ENCODE measurements around the gene SHISA6. TPM values are rescaled to one million over a fixed set of nuclear protein-coding genes. Genes with fewer than 3 reads are reported as not detected.

SHISA6 gene
- total and polyA plus RNA-seq, 8 donors = 0.16 to 1.3 (median 0.40) TPM

DNA sequence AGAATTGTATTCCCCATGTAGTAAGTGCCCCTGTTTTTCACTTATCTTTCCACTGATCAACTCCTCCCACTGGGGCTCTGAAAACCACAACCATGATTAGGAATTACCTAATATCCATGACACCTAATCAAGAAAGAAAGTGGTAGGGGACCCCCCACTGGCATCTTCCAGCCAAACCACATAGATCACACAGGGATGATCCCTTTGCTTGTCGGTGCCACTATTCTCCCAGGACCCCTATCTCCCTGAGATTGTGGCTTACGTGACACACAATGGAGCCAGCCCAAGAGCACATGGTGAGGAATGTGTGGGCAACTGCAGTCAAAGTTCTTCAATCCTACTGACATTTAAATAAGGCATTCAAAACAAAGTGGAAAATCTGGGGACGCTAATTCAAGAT lies 339.7 kb downstream of the SHISA6 start:
- FAIRE-seq (no peak), ATAC-seq (no peak), DNase-seq (no peak)
- Histone ChIP-seq H3K36me3 (no peaks in the 10 kb centered on the region), H3K27me3 (no peaks in the 10 kb centered on the region), H3K4me3 (no peak overlapping the region), H3K27ac (no peak overlapping the region), H3K9me3 (no peaks in the 10 kb centered on the region), H3K4me1 (no peaks in the 10 kb centered on the region)
- WGBS, 2 donors = 85 to 88% methylated on average over 3 of the region's 3 CpGs
- TF ChIP-seq, protein P1, sequence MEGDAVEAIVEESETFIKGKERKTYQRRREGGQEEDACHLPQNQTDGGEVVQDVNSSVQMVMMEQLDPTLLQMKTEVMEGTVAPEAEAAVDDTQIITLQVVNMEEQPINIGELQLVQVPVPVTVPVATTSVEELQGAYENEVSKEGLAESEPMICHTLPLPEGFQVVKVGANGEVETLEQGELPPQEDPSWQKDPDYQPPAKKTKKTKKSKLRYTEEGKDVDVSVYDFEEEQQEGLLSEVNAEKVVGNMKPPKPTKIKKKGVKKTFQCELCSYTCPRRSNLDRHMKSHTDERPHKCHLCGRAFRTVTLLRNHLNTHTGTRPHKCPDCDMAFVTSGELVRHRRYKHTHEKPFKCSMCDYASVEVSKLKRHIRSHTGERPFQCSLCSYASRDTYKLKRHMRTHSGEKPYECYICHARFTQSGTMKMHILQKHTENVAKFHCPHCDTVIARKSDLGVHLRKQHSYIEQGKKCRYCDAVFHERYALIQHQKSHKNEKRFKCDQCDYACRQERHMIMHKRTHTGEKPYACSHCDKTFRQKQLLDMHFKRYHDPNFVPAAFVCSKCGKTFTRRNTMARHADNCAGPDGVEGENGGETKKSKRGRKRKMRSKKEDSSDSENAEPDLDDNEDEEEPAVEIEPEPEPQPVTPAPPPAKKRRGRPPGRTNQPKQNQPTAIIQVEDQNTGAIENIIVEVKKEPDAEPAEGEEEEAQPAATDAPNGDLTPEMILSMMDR (IDR thresholded peaks at IDR 0.05) = no peak
- intact Hi-C loops (cut with DNase I) = loop anchor here in 1 of 3 donors (10.0 kb wide), 1 partner anchor 66 kb away; no protein-coding TSS in a partner anchor

DNA sequence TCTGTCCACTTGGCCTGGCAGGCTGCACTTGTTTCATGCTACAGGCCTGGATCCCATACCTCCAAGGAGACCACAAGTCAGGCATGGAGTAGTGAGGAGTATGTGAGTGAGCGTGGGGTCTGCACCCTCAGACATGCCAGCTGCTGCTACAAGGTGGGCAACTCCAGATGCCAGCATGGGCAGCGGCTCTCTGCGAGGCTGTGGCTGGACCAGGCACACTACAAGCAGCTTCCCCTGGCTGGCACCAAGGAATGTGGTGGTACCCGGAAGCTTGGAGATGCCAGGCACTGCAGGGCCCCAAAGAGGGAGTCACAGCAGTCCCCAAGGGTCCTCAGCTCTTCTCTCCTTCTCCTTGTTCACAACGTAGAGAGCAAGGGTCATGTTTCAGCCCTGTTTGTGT lies 341.2 kb downstream of the SHISA6 start:
- intact Hi-C loops (cut with DNase I) = loop anchor here in 1 of 3 donors (10.0 kb wide), 1 partner anchor 67 kb away; no protein-coding TSS in a partner anchor
- ATAC-seq = no peak
- no peak overlapping the region for H3K27ac ChIP-seq
- no peaks in the 10 kb centered on the region for H3K27me3 ChIP-seq
- no peaks in the 10 kb centered on the region for H3K9me3 ChIP-seq
- no peaks in the 10 kb centered on the region for H3K36me3 ChIP-seq
- WGBS, 2 donors = 93 to 97% methylated on average over 5 of the region's 5 CpGs
- peak in 1 of 6 donors; percentile 55 for DNase-seq
- FAIRE-seq = no peak
- H3K4me3 ChIP-seq = no peak overlapping the region
- H3K4me1 ChIP-seq = no peaks in the 10 kb centered on the region
- TF ChIP-seq, protein P1 (IDR thresholded peaks at IDR 0.05) = no peak

DNA sequence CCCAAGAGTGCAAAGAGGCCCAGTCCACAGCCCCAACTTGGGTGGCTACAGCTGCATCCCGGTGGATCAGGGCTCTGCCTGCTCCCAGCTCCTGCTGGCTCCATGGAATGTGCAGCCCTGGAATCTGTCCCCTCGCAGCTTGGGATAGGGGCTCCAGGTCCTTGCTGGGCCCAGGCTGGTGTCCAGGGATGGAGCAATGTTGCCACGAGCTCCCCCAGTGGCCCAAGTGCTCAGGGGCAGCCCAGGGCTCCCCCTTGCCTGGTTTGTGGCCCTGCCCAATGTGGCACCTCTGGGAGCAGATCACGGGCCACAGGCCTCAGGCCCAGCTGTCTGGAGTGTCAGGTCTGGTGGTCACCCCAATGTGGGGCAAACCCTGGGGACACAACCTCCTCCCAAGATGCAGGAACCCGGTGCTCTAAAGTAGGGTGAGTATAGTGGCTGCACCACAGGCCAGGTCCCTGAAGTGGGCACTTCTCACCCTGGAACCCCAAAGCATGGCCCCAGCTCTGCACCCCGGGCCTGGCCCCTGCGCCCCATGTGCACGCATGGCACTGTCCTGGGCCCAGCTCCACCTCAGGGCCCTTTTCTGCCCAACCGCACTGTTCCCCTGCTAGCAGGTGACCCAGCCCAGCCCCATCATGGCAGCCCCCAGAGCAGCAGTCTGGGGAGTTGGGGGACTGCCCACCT lies 342.4 kb downstream of the SHISA6 start:
- FAIRE-seq = no peak

DNA sequence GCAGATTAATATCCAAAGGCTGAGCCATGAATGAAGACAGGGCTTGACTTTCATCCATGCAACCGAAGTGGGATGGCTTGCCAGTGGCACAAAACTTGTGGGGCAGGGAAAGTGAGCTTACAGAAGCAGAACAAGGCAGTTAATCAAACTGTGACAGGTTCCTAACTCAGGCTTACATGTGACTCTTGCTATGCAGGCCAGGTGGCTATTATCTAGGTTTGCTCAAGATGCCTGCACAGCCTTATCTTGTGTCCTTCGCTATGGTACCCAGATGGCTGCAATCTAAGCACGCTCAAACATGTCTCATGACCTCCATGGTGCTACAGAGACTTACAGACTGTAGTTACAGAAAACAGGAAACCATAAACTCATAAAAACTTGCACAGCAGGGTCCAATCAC lies 348.7 kb downstream of the SHISA6 start:
- Histone ChIP-seq H3K27ac (no peak overlapping the region), H3K4me3 (no peak overlapping the region), H3K4me1 (peaks cover 0 to 10% (median 8%) of the 10 kb centered on the region in 3 donors), H3K36me3 (no peaks in the 10 kb centered on the region), H3K9me3 (no peaks in the 10 kb centered on the region), H3K27me3 (no peaks in the 10 kb centered on the region)
- ATAC-seq (peak; percentile 88 to 96 (median 94)), FAIRE-seq (no peak), DNase-seq (peak in 4 of 6 donors; percentile 26 to 80 (median 72))
- TF ChIP-seq, protein P1 (IDR thresholded peaks at IDR 0.05) = no peak
- WGBS, 2 donors = 21 to 22% methylated on average over 3 of the region's 3 CpGs
- intact Hi-C loops (cut with DNase I) = loop anchor here in 1 of 3 donors (10.0 kb wide), 1 partner anchor 75 kb away; no protein-coding TSS in a partner anchor

More for the DNA sequence above, 342.4 kb downstream of the SHISA6 start:
- H3K9me3 ChIP-seq = no peaks in the 10 kb centered on the region
- 82 to 95% methylated on average over 7 to 9 of the region's 9 CpGs for WGBS, 2 donors
- intact Hi-C loops (cut with DNase I) = loop anchor here in 1 of 3 donors (10.0 kb wide), 1 partner anchor 69 kb away; no protein-coding TSS in a partner anchor
- peak in 1 of 6 donors; percentile 62 for DNase-seq
- no peaks in the 10 kb centered on the region for H3K4me1 ChIP-seq
- H3K27me3 ChIP-seq = no peaks in the 10 kb centered on the region
- no peak overlapping the region for H3K27ac ChIP-seq
- no peak overlapping the region for H3K4me3 ChIP-seq
- H3K36me3 ChIP-seq = no peaks in the 10 kb centered on the region
- no peak for ATAC-seq
- TF ChIP-seq, protein P1 (IDR thresholded peaks at IDR 0.05) = no peak
